PFSK-1 (cell line): ENCODE results near the gene C19orf38.

Experiments used
- FOXP2 ChIP-seq: optimal IDR thresholded peaks from 2 replicates; pipeline ENCODE3; 2011; ENCODE audit warnings: borderline replicate concordance, control low read depth, inconsistent platforms; ENCODE audit not compliant: insufficient read depth; ENCODE audit errors: extremely low read length, extremely low read depth
- POLR2AphosphoS5 ChIP-seq: IDR thresholded peaks from 2 replicates; pipeline ENCODE4 v1.6.1; 2012; ENCODE audit warnings: low read depth, mild to moderate bottlenecking, control low read depth, low read length, moderate library complexity
- REST ChIP-seq, 2 experiments: IDR thresholded peaks; 2 replicates each; pipeline versions ENCODE4 v1.6.1 to v1.8.0; 2011 to 2012; ENCODE audit warnings: low read depth in 2 of 2, low read length in 2 of 2, control low read depth in 1 of 2, inconsistent platforms in 1 of 2, mild to moderate bottlenecking in 1 of 2, moderate library complexity in 1 of 2; ENCODE audit not compliant: insufficient read depth in 1 of 2
- SIN3A ChIP-seq: IDR thresholded peaks from 2 replicates; pipeline ENCODE4 v1.6.1; 2012; ENCODE audit warnings: mild to moderate bottlenecking, low read length, moderate library complexity, borderline replicate concordance; ENCODE audit not compliant: insufficient read depth
- TAF1 ChIP-seq: IDR thresholded peaks from 2 replicates; pipeline ENCODE4 v1.6.1; 2012; ENCODE audit warnings: low read length, control low read depth, borderline replicate concordance; ENCODE audit not compliant: insufficient read depth

The C19orf38 gene

GRCh38 chr19:10836479-10837330 lies 11.5 kb upstream of the C19orf38 start:
- TF ChIP-seq TAF1 (no peak), POLR2AphosphoS5 (no peak), REST (IDR thresholded peaks at IDR 0.05; ENCODE audit: insufficient read depth in 1 of 2, low read depth in 2 of 2, low read length in 2 of 2) (no peak), SIN3A (no peak), FOXP2 (no peak)

- no peak for TF ChIP-seq TAF1
- TF ChIP-seq FOXP2 = no peak
- TF ChIP-seq REST (IDR thresholded peaks at IDR 0.05; ENCODE audit: insufficient read depth in 1 of 2, low read depth in 2 of 2, low read length in 2 of 2) = no peak
- no peak for TF ChIP-seq POLR2AphosphoS5
- no peak for TF ChIP-seq SIN3A
Measured at GRCh38 chr19:10838377-10838776, 9.8 kb upstream of the C19orf38 start.

GRCh38 chr19:10839114-10840050 lies 8.8 kb upstream of the C19orf38 start:
- TF ChIP-seq SIN3A (no peak), TAF1 (no peak), REST (IDR thresholded peaks at IDR 0.05; ENCODE audit: insufficient read depth in 1 of 2, low read depth in 2 of 2, low read length in 2 of 2) (no peak), FOXP2 (no peak), POLR2AphosphoS5 (no peak)

- no peak for TF ChIP-seq TAF1
- no peak for TF ChIP-seq POLR2AphosphoS5
Measured at GRCh38 chr19:10842788-10843187, 5.4 kb upstream of the C19orf38 start.

- TF ChIP-seq REST (IDR thresholded peaks at IDR 0.05; ENCODE audit: insufficient read depth in 1 of 2, low read depth in 2 of 2, low read length in 2 of 2) (no peak), TAF1 (no peak), FOXP2 (no peak), SIN3A (no peak), POLR2AphosphoS5 (no peak)
Measured at GRCh38 chr19:10846500-10847202, 1.6 kb upstream of the C19orf38 start.
